NT2/D1 (cell line): Measurements from ENCODE around the gene C3orf70.

ENCODE experiments used
- YY1 ChIP-seq: IDR thresholded peaks from 2 replicates; pipeline ENCODE4 v1.6.1; 2011; ENCODE audit not compliant: insufficient read length, insufficient read depth
- ZNF274 ChIP-seq: IDR thresholded peaks from 2 replicates; pipeline ENCODE4 v1.6.1; 2011; ENCODE audit warnings: mild to moderate bottlenecking, low read depth, low read length

- TF ChIP-seq ZNF274 (no peak), YY1 (no peak)
These were observed 40.7 kb downstream of the C3orf70 start for GRCh38 chr3:185112186-185112585.
